Stimulated activated CD4-positive, alpha-beta T cell treated with anti-CD3 and anti-CD28 coated beads, Interleukin-4, amount 100 ng/mL, for 48 hours (primary cell): ENCODE measurements around the gene TTC23L.
"Not testable (repeated sequence)": the region's sequence is repeated elsewhere in the genome, so short reads cannot be mapped to it uniquely, and the experiment has no call there.

Experiments used
- DNase-seq, 2 donors: peaks; one replicate each; pipeline ENCODE4 v3.0.0-alpha.2; 2020; ENCODE audit warnings: low read depth in 2 of 2

Gene TTC23L, protein sequence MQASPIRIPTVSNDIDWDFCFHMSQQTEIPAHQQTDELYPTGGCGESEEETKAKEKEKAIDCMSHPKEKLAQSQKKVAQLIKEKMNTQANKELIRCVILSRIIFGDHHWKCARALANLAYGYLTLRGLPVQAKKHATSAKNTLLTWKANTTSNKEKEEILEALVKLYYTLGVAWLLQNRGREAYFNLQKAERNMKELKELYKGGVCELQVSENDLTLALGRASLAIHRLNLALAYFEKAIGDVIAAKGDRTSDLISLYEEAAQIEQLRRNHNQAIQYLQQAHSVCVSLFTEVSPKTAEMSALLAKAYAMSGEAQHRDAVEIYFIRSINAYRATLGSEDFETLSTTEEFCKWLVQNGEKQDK

DNA sequence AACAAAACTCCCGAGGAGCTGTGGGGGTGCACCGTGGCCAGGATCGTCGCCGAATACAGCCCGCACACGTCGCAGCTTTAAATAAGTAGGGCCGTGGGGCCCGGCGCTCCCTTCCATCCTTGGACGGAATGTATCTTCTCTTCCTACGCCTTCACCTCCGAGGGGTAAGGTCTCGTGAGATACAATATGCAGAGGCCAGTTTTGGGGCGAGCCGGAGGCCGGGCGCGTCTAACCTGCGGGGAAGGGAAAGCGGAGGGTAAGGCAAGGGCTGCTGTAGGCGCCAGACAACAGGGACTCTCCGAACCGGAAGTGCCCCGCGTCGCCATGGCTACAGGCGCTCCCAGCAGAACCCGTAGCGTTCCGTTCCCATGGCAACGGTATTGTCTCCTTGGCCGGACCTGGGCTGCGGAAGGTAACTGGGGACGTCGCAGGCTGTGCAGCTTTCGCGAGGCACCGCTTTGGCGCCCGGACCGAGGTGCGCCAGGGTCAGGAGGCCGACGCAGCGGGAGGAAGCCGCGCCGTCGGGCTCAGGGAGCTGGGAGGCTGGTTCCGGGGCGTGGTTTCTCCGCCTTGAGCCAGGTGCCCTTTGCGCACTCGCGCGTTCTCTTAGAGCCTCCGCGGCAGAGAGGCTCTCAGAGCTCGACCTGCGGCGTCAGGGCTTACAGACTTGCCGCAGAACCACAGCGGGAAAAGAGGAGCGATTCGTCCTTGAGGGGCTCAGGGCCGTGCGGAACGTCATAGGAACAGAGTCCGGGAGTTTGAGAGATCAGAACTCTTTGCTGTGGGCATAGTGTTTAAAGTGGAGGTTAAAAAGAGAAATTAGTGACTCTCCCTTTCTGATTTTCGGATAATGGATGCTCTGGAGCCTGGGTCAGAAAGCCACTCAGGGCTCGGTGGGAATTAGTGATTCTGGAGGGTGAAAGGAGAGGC, at the start of gene TTC23L:
TTC23L (plus strand) TSS at position 380 of the 930 bp plus-strand sequence. CDS start 1,508 bp downstream, outside the sequence.
- peak; percentile 79 to 86 for DNase-seq

DNA sequence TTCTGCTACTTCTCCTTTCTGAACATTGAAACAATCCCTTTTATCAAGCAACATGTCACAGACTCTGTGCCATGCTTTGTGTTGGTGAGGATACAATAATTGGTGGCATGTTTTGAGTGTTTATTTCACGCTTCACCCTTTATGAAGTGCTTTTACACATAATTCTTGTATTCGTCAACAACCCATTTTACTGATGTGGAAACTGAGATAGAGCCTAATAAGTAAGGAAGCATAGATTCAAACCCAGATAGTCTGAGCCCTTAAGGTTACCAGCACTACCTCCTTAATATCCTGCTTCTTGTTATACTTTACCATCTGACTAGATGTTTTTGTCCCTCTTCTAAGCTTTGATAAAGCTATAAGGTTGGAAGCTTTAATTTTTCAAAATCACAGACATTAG, 49.3 kb upstream of the TTC23L start:
- no peak for DNase-seq

DNA sequence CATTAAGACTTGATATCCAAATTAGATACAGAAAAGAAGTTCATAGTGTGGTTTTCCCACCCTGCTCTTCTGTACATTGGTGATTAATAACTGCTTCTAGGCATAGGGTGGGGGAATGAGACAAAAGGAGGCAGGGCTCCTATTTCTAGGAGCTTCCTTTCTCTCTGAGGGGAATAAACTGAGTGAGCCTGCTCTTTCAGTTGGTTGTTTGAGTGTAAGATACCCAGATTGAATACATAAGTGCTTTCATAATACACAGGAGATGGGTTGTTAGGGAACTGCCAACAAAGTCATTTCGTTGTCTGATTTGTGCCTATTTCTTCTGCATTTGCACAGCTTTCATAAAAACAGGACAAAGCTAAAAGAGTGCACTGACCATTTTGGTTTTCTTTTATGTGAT, 48.9 kb upstream of the TTC23L start:
- DNase-seq: no peak

DNA sequence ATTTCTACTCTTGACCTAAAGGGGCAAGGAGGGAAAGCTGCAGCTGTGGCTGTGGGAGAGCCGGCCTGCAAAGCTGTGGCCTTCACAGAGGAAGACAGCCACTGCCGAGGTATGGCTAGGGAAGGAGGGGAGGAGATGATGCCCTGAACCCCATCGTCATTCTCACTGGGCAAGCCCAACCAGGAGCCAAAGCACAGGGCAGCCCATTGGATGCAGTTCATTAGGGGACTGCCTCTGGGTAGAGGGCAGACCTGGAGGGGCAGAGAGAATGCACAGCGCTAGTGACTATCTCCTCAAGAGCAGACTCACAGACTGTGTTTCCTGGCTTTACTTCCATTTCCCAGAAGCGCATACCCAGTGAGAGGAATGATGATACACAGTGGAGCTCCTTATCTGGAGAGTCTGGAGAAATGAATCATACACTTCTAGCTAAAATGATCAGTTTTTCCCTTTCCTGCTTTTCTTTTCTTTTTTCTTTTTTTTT, 47.2 kb upstream of the TTC23L start:
- DNase-seq: no peak

DNA sequence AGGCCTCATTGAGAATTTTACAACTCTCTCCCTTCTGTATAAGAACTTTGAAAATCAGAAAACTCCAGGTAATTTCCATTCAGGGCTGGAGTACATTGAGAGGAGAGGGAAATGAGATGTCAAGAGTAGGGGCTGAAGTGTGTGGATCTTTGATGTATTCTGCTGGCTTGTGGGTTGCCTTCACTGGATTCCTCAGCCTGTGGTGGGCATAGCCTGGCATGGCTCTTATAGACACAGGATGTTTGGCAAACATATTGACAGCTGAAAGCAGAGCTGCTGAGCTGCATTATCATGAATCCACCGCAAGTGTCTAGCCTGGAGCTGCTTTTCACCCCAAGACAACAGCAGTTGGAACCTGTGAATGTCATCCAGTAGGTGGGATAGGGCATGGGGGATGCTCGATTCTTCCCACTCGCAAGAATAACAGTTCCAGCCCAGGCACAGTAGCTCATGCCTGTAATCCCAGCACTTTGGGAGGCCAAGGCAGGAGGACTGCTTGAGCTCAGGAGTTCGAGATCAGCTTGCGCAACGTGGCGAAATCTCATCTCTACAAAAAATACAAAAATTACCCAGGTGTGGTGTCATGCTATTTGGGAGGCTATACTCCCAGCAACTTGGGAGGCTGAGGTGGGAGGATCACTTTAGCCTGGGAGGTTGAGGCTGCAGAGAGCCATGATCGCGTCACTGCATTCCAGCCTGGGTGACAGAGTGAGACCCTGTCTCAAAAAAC, 36.0 kb upstream of the TTC23L start:
- DNase-seq: no peak

DNA sequence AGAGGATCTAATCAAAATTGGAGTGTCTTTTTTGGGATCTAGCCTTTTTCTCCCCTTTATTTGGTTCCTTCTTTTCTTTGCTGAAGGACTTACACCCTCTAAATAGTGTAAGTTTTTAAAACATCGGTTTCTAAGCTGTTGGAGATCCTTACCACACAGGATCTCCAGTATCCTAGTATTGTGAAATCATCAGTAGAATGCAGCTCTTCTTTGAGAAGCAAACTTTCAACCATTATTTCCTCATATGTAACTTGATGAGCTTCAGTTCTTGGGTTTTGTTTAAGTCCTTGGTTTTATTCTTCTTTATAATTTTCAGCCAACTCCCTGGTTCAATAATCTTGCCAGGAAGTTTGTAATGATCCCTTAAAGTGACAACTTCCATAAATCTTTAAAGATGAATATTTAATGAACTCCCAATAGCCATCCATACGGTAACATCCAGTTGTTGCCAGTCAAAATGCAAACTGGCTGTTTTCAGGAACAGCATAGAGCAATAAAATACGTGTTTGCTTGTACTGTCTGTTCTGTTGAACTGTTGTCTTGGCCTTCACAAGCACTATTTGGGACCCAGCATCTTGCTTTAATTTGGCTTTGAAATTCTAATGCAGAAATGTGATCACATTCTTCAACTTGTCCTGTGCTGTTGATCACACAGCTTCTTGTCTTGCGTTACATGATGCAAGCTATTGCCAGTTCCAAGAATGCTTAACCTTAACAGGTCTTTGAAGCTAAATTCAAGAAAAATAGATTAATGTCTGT, 34.8 kb upstream of the TTC23L start:
- DNase-seq: no peak

DNA sequence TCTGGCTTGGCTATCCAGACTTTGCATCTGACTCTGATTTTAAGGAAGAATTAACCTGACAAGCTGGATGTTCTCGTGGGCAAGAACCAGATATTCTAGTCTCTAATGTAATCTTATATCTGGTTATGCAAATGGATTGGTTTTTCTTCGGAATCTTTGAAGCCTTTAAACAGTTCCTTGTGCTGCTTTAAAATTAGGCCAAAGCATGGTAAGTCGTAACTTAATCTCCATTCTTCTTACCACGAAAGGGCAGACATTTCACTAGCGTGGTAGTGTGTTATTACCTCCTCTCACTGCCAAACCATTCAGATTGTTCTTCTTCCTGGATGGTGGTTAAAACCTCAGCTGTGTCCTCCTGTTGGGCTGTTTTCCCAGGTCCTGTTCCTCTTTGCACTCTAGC, 34.1 kb upstream of the TTC23L start:
- no peak for DNase-seq

DNA sequence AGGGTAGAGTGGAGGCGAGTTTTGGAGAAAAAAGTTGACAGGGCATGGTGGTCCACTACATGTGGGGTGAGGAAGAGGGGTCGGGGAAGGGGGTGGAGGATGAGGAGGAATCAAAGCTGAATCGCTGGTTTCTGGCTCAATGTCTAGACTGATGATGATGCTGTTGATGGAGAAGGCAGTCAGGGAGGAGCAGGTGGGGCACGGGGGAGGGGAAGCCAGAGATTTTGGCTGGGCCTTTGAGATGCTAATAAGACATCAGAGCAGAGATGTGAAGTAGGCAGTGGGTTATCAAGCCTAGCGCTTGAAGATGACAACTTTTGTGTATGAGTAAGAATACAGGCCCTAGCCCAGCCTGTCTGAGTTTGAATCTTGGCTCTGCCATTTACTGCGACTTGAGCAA, 32.4 kb upstream of the TTC23L start:
- no peak for DNase-seq

DNA sequence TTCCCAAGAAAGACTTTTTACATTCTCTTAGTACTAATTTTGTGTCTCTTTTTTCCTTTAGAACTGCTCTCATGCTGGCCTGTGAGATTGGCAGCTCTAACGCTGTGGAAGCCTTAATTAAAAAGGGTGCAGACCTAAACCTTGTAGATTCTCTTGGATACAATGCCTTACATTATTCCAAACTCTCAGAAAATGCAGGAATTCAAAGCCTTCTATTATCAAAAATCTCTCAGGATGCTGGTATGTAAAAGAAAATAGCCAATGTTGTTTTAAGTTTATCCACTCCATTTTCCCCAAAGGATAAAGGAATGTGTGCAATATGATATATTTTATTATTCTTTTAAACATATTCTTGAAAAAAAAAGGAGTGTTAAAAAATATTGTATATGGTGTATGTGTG, 27.3 kb upstream of the TTC23L start:
- no peak for DNase-seq

DNA sequence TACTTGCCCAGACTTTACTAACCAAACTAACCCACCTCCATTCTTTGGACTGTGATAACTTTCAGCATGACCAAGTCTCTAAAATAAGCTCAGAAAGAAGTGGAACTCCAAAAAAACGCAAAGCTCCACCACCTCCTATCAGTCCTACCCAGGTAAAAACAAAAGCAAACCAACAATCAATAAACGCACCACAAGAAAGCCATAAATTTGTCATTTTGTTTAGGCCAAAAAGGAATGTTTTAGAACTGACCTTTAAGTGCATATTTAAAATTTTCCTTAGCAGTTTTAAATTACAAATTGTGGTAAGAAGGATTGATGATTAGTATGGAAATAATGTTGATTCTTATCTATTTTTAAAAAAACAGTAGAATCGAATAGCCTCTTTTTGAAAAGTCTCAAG, 25.5 kb upstream of the TTC23L start:
- DNase-seq: no peak

DNA sequence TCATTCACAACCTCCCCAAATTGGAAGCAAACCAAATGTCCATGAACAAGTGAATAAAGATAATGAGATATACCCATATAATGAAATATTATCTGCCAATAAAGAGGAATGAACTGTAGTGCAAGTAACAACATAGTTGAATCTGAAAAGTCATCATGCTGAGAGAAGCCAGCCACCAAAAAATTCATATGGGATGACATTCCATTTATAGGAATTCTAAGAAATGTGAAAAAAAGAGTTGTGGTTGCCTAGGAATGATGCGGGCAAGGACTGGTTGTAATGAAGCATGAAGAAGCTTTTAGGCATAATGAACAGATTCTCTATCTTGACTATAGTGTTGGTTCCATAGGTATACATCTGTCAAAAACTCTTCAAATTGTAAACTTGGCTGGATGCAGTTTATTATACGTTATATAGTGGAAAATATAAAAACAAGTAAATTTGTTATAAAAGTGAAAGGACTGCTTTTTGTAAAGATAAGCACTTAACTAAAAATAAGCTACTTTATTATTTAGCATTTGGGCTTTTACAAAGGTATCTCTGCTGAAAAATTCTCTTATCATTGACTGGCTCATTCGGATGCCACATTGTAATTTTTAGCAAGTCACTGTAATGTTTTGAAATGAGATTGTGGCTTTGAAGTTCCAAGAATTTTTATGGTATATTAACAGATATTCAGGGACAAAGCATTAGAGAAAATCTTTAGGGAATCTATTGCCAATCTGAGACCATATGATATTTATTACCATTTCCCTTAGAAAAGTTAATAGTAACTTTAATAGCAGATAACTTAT, 21.2 kb upstream of the TTC23L start:
- no peak for DNase-seq

DNA sequence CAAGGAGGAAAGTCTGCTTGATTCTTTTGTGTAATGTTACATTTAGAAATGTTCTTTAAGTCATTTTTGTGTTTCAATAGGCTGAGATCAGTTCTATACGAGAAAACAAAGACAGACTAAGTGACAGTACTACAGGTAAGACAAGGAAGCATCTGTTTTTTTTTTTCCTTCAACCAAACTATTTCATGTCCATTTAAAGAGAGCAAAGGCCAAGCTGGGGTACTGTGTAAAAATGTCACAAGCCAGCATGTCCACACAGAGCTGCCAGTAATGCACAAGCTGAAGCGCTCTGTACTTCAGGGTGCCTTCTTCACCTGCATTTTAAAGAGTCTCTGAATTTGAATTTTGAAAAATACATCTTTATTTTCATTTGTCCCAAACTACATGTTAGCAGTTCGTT, 20.2 kb upstream of the TTC23L start:
- no peak for DNase-seq

DNA sequence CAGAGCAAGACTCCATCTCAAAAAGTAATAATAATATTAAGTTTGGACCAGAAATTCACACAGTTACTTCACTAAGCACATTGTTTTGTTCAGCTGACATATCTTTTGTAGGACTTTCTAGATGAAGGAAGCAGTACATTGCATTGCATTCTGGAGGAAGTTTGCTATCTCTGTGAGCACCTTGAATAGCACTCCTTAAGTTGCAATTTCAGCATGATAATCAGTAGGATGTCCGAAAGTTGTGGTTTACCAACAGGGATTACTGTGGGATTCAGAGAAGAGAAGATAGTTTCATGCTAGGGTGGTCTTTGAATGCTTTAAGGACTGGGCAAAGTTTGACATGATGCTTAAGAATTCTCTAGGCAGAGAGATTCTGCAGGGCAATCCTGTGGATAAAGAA, 18.4 kb upstream of the TTC23L start:
- no peak for DNase-seq

DNA sequence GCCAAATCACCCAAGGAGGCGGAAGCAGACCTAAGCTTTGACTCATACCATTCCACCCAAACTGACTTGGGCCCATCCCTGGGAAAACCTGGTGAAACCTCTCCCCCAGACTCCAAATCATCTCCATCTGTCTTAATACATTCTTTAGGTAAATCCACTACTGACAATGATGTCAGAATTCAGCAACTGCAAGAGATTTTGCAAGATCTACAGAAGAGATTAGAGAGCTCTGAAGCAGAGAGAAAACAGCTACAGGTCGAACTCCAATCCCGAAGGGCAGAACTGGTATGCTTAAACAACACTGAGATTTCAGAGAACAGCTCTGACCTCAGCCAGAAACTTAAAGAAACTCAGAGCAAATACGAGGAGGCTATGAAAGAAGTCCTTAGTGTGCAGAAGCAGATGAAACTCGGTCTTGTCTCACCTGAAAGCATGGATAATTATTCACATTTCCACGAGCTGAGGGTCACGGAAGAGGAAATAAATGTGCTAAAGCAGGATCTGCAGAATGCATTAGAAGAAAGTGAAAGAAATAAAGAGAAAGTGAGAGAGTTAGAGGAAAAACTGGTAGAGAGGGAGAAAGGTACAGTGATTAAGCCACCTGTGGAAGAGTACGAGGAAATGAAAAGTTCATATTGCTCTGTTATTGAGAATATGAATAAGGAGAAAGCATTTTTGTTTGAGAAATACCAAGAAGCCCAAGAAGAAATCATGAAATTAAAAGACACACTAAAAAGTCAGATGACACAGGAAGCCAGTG, 15.8 kb upstream of the TTC23L start:
- DNase-seq: no peak

DNA sequence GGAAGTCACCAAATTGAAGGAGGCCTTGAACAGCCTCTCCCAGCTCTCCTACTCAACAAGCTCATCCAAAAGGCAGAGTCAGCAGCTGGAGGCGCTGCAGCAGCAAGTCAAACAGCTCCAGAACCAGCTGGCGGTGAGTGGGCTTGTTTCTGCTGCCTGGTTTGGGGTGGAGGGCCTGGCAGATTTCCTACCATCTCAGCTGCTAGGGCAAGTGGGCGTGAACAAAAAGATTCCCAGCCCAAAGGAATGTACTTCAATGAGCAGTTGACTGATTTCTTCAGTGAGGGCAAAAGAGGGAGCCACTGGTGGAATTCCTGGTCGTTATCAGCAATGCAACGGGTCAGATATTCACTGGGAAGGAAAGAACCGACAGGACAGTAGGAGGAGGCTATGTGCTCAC, 12.6 kb upstream of the TTC23L start:
- DNase-seq: no peak

DNA sequence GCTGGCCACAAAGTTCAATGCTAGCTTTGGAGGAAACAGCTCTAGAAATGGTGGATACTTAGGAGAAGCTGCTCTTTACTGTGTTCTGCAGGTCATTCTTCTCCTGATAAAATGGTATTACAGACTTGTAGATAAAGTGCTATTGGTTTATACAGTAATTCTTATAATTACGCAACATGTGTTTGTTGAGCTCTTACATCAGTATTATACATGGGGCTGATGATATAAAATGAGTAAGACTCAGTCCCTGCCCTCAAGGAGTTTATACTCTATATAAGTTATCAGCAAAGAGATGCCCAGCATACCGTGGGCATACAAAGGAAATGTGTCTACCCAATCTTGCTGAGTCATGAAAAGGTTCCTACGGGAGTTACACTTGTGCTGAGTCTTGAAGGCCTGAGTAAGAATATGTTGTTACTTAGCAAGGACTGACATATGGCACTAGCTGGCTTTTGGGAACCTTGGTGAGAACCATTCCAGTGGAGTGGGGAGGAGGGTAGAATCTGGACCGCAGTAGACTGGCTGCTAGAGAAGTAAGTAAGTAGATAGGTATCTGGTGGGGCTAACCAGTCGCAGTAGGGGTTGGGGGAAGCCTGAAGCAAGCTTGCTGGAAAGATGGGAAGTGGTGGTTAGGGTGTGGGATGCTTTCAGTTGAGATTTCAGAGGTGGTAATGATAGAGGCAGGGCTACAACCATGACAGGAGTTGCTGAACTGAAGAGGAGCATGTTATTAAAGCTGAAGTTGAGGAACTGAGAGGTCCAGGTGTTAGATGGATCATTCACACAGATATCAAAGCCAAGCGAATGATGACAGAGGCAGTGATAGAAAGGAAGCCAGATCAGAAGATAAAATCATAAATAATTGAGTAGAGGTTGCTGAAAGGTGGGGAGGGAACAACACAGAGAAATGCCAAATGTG, 11.1 kb upstream of the TTC23L start:
- DNase-seq: no peak

DNA sequence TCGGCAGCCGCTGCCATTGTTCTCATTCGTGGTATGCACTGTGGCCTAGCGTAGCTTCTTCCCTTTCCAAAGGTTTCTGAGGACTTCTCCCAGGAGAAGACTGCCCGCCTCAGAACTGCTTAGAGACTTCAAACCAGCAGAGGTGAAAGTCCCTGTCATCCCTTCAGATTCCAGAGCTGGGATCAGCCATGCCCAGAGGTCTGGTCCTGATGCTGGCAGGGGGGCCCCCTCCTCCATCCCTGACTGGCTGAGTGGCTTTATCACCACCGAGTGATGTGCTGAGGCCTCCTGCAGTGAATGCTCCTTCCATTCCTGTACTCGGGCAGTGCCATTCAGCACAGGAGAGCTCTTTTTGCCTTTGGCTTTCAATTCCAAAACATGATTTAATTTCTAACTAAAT, 8.1 kb upstream of the TTC23L start:
- not testable (repeated sequence) for DNase-seq

DNA sequence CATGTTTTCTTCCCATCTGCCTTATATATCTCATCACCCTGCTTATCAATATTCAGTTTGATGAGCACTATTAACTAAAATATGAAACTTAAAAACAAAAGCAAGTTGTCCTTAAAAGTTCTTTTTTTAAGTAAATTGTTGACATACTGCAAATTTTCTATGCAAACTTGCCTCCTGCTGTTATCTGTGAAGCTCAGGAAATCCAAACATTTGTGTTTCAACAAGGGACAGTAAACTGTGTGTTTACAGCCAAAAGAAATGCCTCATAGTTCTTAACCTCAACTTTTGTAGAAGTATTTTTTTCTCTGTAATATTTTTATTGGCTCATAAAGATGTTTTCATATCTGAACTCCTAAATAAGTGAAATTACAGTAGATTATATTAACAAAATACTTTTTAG, 7.7 kb upstream of the TTC23L start:
- DNase-seq: no peak

DNA sequence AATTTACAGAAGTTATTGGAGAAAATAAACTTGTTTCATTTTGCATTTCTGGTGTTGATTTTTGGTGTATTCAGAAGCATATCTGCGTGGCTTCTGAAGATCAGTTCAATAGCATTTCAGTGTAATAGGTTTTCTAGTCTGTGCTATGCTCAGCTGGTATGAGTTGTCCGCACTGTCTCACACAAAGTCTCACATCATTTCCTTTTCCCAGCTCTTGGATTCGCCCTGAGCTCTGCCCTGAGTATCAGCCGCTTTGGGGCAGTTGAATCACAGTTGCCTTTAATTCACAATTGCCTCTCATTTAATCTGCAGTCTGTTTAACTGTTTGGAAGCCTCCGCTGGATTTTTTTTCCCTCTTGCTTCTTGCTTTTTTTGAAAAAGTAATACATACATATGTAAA, 6.4 kb upstream of the TTC23L start:
- DNase-seq: no peak
